HepG2 (cell line): ENCODE results near the gene TMEM134. TPM values are rescaled to one million over a fixed set of nuclear protein-coding genes. Genes with fewer than 3 reads are reported as not detected.

Experiments used
- ATRX ChIP-seq: sonication (generic); formaldehyde crosslinking; IDR thresholded peaks from 2 replicates; pipeline ENCODE4 v1.4.0; 2020; ENCODE audit warnings: missing genetic modification reagents, borderline replicate concordance
- CHD2 ChIP-seq: IDR thresholded peaks from 2 replicates; pipeline ENCODE4 v1.6.1; 2011; ENCODE audit warnings: low read depth, low read length, improper control_type of control experiment
- GMEB1 ChIP-seq: sonication (generic); formaldehyde crosslinking; IDR thresholded peaks from 2 replicates; pipeline ENCODE4 v1.5.1; 2020; ENCODE audit warnings: missing genetic modification reagents, mild to moderate bottlenecking, borderline replicate concordance
- SMYD3 ChIP-seq: sonication (generic); formaldehyde crosslinking; IDR thresholded peaks from 2 replicates; pipeline ENCODE4 v1.8.1; 2023; ENCODE audit warnings: mild to moderate bottlenecking, missing genetic modification reagents
- SOX5 ChIP-seq: IDR thresholded peaks from 2 replicates; pipeline ENCODE4 v1.6.1; 2016; ENCODE audit warnings: borderline replicate concordance
- TBX3 ChIP-seq: fragments of 450-650 bp; IDR thresholded peaks from 2 replicates; pipeline ENCODE4 v1.6.1; 2017; ENCODE audit warnings: antibody characterized with exemption, mild to moderate bottlenecking, inconsistent platforms, borderline replicate concordance
- TGIF2 ChIP-seq: IDR thresholded peaks from 2 replicates; pipeline ENCODE4 v1.6.1; 2016; ENCODE audit warnings: control low read depth, missing compliant biosample characterization
- ZBTB4 ChIP-seq: sonication (generic); formaldehyde crosslinking; IDR thresholded peaks from 2 replicates; pipeline ENCODE4 v1.4.0; 2020; ENCODE audit warnings: missing genetic modification reagents, mild to moderate bottlenecking, borderline replicate concordance
- ZGPAT ChIP-seq: IDR thresholded peaks from 2 replicates; pipeline ENCODE4 v1.6.1; 2016; ENCODE audit warnings: mild to moderate bottlenecking
- ZNF260 ChIP-seq: sonication (generic); formaldehyde crosslinking; IDR thresholded peaks from 2 replicates; pipeline ENCODE4 v1.4.0; 2020; ENCODE audit warnings: missing genetic modification reagents, low read depth, mild to moderate bottlenecking, borderline replicate concordance
- ZNF282 ChIP-seq: fragments of 450-650 bp; IDR thresholded peaks from 2 replicates; pipeline ENCODE4 v1.6.1; 2018; ENCODE audit not compliant: partially characterized antibody
- ZNF563 ChIP-seq: sonication (generic); formaldehyde crosslinking; IDR thresholded peaks from 2 replicates; pipeline ENCODE4 v1.8.0; 2022; ENCODE audit warnings: mild to moderate bottlenecking, moderate library complexity, missing genetic modification reagents
- polyA plus RNA-seq, 8 experiments: library from polyadenylated mRNA; depleted of rRNA in 3 of 8; stranded (reverse) in 7 of 8; unstranded in 1 of 8; fragments of >200 nt; fragmentation: Illumina TruSeq in 4 of 8; extraction: Trizol in 4 of 8; gene quantifications; 2 replicates each; pipeline versions ENCODE4 v1.2.1 to v1.2.3, GENCODE V29; 2011 to 2016; ENCODE audit warnings: low read depth in 4 of 8, missing spikeins in 1 of 8, mixed read lengths in 1 of 8; ENCODE audit not compliant: insufficient read depth in 1 of 8
- total RNA-seq, 5 experiments: library from RNA; depleted of rRNA; stranded (reverse); fragments of >200 nt; fragmentation: Illumina TruSeq; extraction: Trizol; gene quantifications; 2 replicates each; pipeline ENCODE4 v1.2.3, GENCODE V29; 2016; ENCODE audit warnings: low read depth in 1 of 5
- TF ChIP-seq, protein P1 (sequence below): sonication (generic); formaldehyde crosslinking; IDR thresholded peaks from 2 replicates; pipeline ENCODE4 v1.4.0; 2020; ENCODE audit warnings: missing genetic modification reagents
- TF ChIP-seq, protein P2 (sequence below): IDR thresholded peaks from 2 replicates; pipeline ENCODE4 v1.6.1; 2016; ENCODE audit warnings: low read depth, missing genetic modification reagents, missing compliant biosample characterization

The TMEM134 gene
- total and polyA plus RNA-seq, 2 of the 13 experiments (the other 11 are each of a cell fraction or from before 2014, with no cell fraction given): 6.9 to 26.9 TPM

- TF ChIP-seq GMEB1 (CRISPR knock-in tag) (peak; percentile 88), TBX3 (no peak), TGIF2 (CRISPR knock-in tag) (no peak), SOX5 (CRISPR knock-in tag) (peak; percentile 47; the same call in 1 of the 2 replicates), ZBTB4 (CRISPR knock-in tag) (0 out of 2 replicates have a peak, but pooled peaks have one; percentile 44), ZNF260 (CRISPR knock-in tag) (no peak), ZNF282 (no peak), CHD2 (no peak), ATRX (CRISPR knock-in tag) (no peak), ZNF563 (CRISPR knock-in tag) (peak; percentile 16; the same call in 1 of the 2 replicates), SMYD3 (no peak), ZGPAT (peak; percentile 76)
- TF ChIP-seq, protein P1, sequence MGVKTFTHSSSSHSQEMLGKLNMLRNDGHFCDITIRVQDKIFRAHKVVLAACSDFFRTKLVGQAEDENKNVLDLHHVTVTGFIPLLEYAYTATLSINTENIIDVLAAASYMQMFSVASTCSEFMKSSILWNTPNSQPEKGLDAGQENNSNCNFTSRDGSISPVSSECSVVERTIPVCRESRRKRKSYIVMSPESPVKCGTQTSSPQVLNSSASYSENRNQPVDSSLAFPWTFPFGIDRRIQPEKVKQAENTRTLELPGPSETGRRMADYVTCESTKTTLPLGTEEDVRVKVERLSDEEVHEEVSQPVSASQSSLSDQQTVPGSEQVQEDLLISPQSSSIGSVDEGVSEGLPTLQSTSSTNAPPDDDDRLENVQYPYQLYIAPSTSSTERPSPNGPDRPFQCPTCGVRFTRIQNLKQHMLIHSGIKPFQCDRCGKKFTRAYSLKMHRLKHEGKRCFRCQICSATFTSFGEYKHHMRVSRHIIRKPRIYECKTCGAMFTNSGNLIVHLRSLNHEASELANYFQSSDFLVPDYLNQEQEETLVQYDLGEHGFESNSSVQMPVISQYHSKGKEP (CRISPR knock-in tag): 0 out of 2 replicates have a peak, but pooled peaks have one; percentile 6
- TF ChIP-seq, protein P2, sequence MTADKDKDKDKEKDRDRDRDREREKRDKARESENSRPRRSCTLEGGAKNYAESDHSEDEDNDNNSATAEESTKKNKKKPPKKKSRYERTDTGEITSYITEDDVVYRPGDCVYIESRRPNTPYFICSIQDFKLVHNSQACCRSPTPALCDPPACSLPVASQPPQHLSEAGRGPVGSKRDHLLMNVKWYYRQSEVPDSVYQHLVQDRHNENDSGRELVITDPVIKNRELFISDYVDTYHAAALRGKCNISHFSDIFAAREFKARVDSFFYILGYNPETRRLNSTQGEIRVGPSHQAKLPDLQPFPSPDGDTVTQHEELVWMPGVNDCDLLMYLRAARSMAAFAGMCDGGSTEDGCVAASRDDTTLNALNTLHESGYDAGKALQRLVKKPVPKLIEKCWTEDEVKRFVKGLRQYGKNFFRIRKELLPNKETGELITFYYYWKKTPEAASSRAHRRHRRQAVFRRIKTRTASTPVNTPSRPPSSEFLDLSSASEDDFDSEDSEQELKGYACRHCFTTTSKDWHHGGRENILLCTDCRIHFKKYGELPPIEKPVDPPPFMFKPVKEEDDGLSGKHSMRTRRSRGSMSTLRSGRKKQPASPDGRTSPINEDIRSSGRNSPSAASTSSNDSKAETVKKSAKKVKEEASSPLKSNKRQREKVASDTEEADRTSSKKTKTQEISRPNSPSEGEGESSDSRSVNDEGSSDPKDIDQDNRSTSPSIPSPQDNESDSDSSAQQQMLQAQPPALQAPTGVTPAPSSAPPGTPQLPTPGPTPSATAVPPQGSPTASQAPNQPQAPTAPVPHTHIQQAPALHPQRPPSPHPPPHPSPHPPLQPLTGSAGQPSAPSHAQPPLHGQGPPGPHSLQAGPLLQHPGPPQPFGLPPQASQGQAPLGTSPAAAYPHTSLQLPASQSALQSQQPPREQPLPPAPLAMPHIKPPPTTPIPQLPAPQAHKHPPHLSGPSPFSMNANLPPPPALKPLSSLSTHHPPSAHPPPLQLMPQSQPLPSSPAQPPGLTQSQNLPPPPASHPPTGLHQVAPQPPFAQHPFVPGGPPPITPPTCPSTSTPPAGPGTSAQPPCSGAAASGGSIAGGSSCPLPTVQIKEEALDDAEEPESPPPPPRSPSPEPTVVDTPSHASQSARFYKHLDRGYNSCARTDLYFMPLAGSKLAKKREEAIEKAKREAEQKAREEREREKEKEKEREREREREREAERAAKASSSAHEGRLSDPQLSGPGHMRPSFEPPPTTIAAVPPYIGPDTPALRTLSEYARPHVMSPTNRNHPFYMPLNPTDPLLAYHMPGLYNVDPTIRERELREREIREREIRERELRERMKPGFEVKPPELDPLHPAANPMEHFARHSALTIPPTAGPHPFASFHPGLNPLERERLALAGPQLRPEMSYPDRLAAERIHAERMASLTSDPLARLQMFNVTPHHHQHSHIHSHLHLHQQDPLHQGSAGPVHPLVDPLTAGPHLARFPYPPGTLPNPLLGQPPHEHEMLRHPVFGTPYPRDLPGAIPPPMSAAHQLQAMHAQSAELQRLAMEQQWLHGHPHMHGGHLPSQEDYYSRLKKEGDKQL (CRISPR knock-in tag): no peak
These were observed 40.7 kb downstream of the TMEM134 start, which contains the start of gene RPS6KB2 (continued) for GRCh38 chr11:67428052-67429001.
